ENCODE results near the gene ABCB11.

Gene ABCB11

DNA sequence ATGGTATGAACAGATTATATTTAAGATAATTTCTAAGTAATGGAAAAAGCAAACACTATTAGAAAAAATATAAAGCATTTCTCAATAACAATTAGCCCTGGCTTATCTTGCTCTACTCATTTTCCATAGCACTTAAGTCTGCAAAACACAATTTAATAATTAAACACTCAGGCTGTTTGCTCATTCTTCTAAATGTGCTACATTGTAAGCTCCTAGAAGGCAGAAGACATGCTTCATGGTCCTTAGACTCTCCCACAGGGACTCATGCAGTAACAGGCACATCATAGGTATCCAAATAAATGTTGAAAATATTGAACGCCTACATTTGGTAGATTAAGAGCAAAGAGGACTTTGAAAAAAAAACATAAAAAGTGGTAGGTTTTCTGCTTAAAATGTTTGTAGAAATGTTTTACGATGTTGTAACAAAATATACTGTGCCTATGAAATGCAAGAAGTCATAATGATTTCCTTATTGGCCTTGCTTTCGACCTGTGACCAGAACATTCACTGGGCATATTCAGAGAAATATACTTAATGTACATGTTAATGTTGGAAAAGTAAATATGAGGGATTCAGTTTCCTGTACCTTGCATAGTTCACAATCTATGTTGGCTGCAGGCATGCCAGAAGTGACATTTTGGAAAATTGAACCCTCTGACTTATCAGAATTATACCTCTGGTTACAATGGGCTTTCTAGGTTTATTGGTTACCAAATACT lies 102.9 kb downstream of the ABCB11 start:
- no peak for DNase-seq

- no peak for DNase-seq
Measured at GRCh38 chr2:168926621-168927386, 104.3 kb downstream of the ABCB11 start.

- DNase-seq = peak; percentile 12
Measured at GRCh38 chr2:168920504-168921157, 110.5 kb downstream of the ABCB11 start.

GRCh38 chr2:168916331-168916675 lies 114.8 kb downstream of the ABCB11 start:
- DNase-seq = no peak

- no peak for DNase-seq
Measured at GRCh38 chr2:168915441-168916330, 115.4 kb downstream of the ABCB11 start.

DNA sequence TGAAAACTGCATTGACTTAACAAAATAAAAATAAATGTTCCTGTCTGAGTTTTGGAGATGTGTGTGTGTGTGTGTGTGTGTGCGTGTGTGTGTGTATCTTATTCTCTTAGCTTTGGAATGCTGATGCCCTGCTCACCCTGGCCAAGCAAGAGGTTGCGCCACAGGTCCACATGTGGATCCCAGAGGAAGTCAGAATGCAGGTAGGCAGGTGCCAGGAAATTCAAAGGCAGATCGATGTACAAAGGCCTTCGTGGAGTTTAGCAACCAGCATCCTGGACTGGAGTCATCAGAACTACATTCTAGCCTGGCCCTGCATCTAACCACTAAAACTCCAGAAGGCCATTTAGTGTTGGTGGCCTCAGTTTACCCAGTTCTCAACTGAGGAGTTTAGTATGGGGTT lies 117.6 kb downstream of the ABCB11 start:
- no peak for DNase-seq

GRCh38 chr2:168912901-168913369 lies 118.2 kb downstream of the ABCB11 start:
- DNase-seq = peak; percentile 24

DNA sequence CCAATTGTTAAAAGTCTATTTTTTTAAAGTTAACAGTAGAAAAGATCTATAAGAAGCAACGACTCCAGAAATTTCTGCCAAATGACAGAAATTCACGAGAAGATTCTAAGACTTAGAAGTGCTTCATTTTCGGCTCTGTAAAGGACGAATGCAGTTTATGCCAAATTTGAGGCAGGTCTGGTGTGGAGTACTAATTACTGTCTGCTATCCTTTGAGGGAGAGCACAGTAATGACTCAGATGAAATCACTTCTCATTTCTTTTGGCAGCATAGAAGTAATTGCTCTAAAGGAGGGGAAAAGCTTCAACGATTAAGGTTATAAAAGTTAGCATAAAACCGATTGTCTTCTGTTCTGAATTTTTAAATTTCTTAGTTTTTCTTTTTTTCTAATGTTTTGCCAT lies 118.7 kb downstream of the ABCB11 start:
- no peak for DNase-seq

DNA sequence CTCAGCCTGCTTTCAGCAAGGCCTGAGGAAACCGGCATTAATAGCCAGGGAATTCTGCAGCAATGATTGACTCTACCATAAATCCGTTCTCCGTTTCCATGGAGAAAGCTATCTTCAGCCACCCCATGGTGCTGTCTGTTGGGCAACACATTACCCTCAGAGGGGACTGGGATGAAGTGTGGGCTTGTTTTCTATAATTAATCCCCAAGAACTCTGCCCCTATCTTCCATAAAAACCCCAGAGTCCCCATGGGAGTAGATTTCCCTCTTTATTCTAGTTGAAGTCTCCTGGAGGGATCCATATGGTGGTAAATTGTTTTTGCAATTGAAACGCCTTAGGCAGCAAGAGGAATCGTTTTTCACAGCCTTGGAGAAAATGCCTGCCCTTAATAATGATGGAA lies 120.8 kb downstream of the ABCB11 start:
- no peak for DNase-seq

GRCh38 chr2:168907940-168908662 lies 123.0 kb downstream of the ABCB11 start:
- DNase-seq = no peak

DNA sequence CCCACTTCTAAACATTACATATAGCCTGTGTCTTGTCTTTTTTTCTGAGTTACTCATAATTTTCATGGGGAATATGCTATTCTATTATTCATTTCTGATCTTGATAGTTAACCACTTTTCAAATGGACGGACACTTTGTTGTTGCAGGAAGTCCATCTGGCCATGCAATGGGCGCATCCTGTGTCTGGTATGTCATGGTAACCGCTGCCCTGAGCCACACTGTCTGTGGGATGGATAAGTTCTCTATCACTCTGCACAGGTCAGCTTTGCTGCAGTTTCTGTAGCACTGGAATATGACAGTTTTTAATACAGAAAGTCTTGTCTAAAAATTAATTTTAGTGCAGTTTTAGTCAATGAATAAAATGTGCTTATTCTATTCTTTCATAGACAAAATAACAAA lies 126.8 kb downstream of the ABCB11 start:
- DNase-seq = no peak

- no peak for DNase-seq
Measured at GRCh38 chr2:168903888-168904287, 127.2 kb downstream of the ABCB11 start.

DNA sequence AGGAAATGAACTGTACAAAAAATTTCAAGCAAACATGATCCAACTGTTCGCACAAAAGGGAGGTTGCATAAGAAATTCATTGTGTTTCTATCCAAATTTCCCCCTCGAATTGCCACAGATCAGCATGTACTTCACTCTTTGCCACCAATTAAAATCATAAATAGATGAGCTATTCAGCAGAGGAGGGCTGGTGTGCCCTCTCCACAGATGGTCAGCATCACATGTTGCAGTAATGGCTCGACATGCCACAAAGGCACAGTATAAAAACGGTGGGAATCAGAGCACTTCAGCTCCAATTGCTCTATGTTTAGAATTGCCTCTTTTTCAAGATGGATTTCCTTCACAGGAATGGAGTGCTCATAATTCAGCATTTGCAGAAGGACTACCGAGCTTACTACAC lies 130.1 kb downstream of the ABCB11 start, which contains the start of gene G6PC2:
G6PC2 (plus strand) TSS at position 289 of the 400 bp plus-strand sequence; CDS start at position 330, 41 bp downstream.
- no peak for DNase-seq

DNA sequence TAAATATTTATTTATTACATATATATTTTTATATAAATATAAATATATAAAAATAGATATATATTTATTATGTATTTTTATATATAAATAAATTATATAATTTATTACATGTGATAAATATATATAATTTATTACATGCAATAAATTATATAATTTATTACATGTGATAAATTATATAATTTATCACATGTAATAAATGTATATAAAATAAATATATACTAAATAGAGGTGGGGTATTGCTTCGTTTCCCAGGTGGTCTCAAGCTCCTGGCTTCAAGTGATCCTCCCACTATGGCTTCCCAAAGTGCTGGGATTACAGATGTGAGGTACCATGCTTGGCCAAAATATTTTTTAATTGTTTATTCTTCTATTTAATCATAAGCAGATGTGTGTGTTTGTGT lies 133.7 kb downstream of the ABCB11 start:
- DNase-seq = no peak

DNA sequence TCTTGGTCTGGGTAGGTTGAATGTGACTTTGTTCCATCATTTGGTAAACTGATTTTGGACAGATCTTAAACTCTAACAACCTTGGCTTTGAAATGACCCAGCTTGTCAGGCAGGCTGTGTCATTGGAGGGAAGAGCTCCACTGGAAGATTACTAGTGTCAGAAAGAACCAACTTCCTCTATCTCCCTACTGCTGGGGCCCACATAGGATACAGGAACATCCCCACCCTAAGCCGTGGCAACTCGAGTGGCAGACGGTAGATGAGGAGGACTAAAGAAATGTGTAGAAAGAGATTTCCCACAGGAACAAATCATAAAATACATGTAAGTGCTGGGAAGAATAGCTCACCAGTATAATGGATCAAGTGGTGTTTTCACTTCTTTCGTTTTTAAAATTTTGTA lies 134.3 kb downstream of the ABCB11 start:
- DNase-seq = no peak

DNA sequence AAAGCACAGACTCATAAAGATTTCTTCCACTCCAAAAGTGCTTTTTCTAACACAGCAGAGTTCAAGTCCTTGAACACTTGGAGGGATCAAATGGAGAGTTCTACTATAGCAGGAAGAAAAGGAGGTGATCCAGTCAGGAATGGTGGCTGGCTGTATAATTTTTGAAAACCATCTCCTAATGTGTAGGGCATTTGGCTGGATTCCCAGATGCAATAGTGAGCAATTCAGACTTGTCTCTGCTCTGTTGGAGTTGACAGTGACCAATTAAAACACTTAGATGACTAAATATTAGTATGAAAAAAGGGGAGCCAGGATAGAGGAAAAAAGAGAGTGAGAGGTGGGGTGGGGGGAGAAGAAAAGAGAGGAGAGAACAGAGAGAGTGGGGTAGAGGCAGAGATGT lies 135.4 kb downstream of the ABCB11 start:
- no peak for DNase-seq

DNA sequence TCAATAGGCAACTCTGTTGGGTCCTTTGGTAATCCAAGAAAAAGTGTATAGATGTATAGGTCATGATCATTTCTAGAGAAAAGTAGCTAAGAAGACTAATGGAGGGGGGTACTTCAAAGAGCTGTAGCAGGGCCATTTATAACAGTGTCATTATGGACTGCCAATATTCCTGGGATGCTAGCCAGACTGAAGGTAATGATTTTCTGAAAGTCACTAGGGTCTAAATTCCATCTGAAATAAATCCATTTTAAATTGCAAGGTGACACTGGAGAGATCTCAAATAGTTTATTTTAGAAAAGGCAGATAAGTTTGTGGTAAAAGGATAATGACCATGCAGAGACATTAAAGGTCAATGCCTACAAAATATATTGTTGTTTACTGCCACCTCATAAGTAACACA lies 136.4 kb downstream of the ABCB11 start:
- DNase-seq = no peak

DNA sequence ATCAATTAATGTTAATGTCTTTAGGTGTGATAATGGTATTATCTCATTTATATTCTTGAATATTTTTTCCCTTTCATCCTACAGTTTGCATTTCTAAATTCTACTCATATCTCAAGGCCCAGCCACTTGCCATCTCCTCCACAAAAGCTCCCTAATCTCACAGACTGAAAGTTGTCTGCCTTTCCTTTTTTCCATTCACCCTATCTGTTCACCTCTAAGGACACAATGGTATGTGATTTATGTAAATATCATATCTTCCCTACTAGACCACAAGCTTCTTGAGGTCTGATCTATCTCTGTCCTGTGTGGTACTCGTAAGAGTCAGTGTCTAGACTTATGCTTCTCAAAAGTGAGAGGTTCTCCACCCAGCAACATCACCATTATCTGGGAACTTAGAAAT lies 137.0 kb downstream of the ABCB11 start:
- DNase-seq = no peak

- DNase-seq = no peak
Measured at GRCh38 chr2:168892327-168892726, 138.8 kb downstream of the ABCB11 start.

DNA sequence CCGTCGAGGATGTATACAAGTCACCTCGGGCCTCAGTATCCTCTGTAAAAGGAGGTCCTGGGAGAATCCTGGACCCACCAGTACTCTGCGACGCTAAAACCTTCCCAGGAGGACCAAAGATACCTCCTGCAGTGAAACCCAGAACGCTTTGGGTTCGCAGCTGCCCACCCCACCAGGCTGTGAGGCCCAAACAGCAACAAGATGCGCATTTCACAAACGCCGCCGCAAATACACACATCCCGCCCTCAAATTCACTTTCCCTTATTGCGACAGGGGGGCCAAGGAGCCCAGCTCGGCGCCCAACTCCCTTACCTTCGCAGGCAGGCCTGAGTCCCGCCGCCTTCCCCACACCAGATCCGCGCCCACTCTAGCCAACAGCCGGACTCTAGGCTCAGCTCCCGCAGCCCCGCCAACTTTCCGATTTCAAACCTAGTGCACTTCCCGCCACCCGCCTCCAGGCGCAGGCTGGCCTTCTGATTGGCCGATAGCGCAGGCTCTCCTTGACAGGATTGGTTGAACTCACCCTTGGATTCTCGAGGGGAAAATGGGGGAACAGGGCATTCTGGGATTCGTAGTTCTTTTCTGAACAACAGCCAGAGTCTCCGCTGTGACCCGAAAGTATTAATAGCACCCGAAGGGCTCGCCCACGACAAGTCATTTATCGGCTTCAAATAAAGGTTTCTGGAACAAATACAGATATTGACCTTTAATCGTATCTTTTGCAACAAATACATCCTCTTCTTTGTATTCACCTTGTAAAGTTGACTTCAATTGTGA lies 140.9 kb downstream of the ABCB11 start, which contains the start of gene SPC25:
SPC25 (minus strand) TSS at position 425 of the 777 bp plus-strand sequence. CDS start 911 bp downstream, outside the sequence.
- DNase-seq = peak; percentile 76

DNA sequence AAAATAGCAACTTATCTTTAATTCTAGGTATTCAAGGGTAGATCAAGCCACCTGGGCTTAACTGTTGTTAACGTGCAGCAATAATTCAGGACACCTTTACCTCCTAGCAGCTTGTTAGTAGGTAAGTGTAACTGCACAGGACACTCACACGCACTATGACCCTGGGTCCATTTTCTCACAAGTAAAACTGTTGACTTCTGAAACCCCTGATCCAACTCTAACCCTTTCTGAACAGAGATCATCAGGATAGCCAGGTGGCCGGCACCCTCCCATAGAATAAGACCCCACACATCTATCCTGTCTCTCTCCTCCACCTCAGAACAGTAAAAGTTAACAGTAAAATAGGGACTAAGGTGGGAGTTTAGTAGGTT lies 141.5 kb downstream of the ABCB11 start:
- DNase-seq = no peak
